SH-SY5Y (cell line): Measurements from ENCODE around the gene EPHB4.

Experiments
- GATA2 ChIP-seq: IDR thresholded peaks from 2 replicates; pipeline ENCODE4 v1.6.1; 2011; ENCODE audit warnings: mild to moderate bottlenecking, low read depth, low read length
- GATA3 ChIP-seq: IDR thresholded peaks from 2 replicates; pipeline ENCODE4 v1.6.1; 2011; ENCODE audit warnings: low read depth, mild to moderate bottlenecking, low read length, moderate library complexity

DNA sequence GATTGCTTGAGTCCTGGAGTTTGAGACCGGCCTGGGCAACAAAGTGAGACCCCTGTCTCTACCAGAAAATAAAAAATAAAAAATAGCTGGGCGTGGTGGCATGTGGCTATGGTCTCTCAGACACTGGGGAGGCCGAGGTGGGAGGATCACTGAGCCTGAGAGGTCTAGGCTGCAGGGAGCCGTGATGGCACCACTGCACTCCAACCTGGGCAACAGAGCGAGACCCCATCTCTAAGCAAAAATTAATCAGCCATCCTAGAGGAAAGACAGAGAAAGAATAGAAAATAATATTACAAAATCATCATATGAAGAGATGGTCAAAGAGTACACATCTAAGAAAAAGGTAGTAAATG lies 4.9 kb upstream of the EPHB4 start:
- TF ChIP-seq GATA2 (no peak), GATA3 (no peak)
